ENCODE measurements around the gene ZMAT5.

DNA sequence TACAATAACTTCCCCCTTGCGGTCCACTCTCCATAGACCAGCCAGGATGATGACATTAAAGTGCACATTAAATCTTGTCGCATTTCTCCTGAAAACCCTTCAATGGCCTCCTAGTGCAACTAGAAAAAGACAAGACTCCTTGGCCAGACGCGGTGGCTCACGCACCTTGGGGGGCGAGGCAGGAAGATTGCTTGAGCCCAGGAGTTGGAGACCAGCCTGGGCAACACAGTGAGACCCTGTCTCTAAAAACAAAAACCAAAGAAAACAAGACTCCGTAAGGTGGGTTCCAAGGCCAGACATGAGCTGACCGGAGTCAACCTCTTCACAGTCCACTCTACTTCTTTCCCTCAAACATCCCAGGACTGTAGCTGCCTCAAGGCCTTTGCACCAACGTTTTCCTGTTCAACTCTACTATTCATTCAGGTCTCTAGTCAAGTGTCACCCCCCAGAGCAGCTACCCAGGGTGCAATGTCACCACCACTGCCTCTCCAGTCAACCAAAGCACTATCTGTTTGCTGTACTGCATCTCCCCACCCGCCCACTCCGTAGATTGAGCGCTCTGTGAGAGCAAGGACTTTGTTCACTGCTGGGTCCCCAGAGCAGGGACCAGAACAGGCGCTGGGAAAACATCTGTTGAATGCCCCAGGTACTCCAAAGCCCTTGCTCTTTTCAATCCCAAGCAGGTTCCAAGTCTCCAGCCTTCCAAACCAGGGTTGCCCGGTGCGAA, 739 bp downstream of the ZMAT5 start:
- TF ChIP-seq, protein P1, sequence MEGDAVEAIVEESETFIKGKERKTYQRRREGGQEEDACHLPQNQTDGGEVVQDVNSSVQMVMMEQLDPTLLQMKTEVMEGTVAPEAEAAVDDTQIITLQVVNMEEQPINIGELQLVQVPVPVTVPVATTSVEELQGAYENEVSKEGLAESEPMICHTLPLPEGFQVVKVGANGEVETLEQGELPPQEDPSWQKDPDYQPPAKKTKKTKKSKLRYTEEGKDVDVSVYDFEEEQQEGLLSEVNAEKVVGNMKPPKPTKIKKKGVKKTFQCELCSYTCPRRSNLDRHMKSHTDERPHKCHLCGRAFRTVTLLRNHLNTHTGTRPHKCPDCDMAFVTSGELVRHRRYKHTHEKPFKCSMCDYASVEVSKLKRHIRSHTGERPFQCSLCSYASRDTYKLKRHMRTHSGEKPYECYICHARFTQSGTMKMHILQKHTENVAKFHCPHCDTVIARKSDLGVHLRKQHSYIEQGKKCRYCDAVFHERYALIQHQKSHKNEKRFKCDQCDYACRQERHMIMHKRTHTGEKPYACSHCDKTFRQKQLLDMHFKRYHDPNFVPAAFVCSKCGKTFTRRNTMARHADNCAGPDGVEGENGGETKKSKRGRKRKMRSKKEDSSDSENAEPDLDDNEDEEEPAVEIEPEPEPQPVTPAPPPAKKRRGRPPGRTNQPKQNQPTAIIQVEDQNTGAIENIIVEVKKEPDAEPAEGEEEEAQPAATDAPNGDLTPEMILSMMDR (IDR thresholded peaks at IDR 0.05; ENCODE audit: low read length) = no peak
- TF ChIP-seq EZH2phosphoT487 (IDR thresholded peaks at IDR 0.05; ENCODE audit: low read length) (no peak), EZH2 (optimal IDR thresholded peaks at IDR 0.05; ENCODE audit: low read depth, low read length) (no peak)

All from MM.1S (cell line).